ENCODE results near the gene AJM1. TPM values are rescaled to one million over a fixed set of nuclear protein-coding genes. Genes with fewer than 3 reads are reported as not detected.

AJM1 gene
- total RNA-seq, 1 donor from 2014 or later = 7.4 TPM

DNA sequence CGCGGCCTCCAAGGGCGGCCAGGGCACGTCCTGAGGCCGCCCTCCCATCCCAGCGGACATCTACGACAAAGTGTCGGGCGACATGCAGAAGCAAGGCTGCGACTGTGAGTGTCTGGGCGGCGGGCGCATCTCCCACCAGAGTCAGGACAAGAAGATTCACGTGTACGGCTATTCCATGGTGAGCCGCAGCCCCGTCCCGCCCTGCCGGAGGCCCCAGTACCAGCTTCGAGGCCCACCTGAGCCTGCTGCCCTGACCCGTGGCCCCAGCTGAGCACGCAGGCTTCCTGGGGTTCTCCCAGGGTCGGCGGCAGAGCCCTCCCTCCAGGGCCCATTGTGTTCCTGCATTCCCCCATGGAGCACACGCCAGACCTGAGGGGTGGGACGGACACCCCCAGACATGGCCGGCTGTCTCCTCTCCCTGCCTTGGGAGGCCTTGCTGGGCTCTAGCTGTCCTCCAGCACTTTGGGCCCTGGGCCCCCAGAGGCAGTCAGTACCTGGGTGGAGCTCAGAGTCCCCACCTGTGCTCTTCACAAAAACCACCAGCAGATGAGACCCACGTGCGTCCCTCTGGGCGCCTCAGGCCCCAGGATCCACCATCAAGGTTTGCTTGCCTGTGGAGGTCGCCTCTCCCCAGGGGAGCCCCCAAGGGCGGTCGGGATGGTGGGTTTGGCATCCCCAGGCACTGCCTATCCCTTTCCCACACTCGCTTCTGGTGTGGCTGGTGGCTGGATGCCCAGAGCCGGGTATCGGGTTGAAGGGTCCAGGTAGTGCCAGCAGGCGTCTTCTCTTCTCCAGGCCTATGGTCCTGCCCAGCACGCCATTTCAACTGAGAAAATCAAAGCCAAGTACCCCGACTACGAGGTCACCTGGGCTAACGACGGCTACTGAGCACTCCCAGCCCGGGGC is 7.9 kb downstream of the AJM1 start:
- Mint-ChIP-seq H3K36me3 (ENCODE audit: low read depth) (peaks cover 2% of the 10 kb centered on the region), H3K9me3 (ENCODE audit: low read depth) (no peaks in the 10 kb centered on the region), H3K27ac (ENCODE audit: unreplicated experiment) (peak overlapping the region; percentile 88), H3K4me1 (ENCODE audit: low read depth) (peaks cover 17% of the 10 kb centered on the region), H3K4me3 (ENCODE audit: unreplicated experiment) (peak overlapping the region; percentile 96), H3K27me3 (ENCODE audit: low read depth) (no peaks in the 10 kb centered on the region)
- TF ChIP-seq, protein P1, sequence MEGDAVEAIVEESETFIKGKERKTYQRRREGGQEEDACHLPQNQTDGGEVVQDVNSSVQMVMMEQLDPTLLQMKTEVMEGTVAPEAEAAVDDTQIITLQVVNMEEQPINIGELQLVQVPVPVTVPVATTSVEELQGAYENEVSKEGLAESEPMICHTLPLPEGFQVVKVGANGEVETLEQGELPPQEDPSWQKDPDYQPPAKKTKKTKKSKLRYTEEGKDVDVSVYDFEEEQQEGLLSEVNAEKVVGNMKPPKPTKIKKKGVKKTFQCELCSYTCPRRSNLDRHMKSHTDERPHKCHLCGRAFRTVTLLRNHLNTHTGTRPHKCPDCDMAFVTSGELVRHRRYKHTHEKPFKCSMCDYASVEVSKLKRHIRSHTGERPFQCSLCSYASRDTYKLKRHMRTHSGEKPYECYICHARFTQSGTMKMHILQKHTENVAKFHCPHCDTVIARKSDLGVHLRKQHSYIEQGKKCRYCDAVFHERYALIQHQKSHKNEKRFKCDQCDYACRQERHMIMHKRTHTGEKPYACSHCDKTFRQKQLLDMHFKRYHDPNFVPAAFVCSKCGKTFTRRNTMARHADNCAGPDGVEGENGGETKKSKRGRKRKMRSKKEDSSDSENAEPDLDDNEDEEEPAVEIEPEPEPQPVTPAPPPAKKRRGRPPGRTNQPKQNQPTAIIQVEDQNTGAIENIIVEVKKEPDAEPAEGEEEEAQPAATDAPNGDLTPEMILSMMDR (IDR thresholded peaks at IDR 0.05) = no peak
- no peak for DNase-seq (ENCODE audit: low spot score)

DNA sequence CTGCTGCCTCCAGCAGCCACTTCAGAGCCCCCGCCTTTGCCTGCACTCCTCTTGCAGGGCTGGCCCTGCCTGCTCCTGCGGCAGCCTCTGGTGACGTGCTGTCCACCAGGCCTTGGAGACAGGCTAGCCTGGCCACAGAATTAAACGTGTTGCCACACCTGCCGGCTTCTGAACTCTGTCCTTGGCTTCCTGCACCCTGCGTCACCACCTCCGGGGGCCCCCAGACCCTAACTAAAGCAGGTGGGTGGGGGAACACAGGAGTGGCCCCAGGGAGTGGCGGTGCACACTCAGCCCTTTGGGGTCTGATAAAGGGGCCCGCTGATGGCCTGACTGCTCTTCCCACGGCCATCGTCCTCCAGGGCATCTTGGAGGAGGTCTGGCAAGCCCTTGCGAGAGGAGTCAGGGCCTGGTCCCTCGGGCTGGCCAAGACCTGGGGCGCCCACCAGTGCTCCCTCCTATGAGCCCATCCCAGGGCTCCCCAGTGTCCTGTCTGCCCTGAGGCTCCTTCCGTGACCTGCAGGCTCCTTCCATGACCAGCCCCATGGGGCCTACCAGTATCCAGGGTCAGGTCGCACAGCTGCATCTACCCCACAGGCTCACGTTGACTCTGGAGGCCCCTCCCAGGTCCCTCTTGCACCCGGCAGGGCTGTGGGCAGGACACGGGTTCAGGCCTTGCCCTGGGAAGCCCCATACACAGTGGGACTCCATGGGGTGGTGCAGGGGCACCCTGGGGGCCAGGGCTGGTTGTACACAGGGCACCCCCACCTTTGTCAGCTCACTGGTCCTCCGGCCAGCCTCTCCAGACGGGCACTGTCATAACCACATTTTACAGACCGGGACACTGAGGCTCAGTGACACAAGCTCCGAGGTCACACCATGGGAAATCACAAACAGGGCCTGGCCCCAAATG is 8.8 kb downstream of the AJM1 start:
- peak overlapping the region; percentile 35 for H3K4me3 Mint-ChIP-seq (ENCODE audit: unreplicated experiment)
- H3K27ac Mint-ChIP-seq (ENCODE audit: unreplicated experiment) = no peak overlapping the region
- H3K9me3 Mint-ChIP-seq (ENCODE audit: low read depth) = no peaks in the 10 kb centered on the region
- DNase-seq (ENCODE audit: low spot score) = no peak
- no peaks in the 10 kb centered on the region for H3K27me3 Mint-ChIP-seq (ENCODE audit: low read depth)
- H3K4me1 Mint-ChIP-seq (ENCODE audit: low read depth) = peaks cover 17% of the 10 kb centered on the region
- peaks cover 2% of the 10 kb centered on the region for H3K36me3 Mint-ChIP-seq (ENCODE audit: low read depth)
- TF ChIP-seq, protein P1 (IDR thresholded peaks at IDR 0.05) = no peak

DNA sequence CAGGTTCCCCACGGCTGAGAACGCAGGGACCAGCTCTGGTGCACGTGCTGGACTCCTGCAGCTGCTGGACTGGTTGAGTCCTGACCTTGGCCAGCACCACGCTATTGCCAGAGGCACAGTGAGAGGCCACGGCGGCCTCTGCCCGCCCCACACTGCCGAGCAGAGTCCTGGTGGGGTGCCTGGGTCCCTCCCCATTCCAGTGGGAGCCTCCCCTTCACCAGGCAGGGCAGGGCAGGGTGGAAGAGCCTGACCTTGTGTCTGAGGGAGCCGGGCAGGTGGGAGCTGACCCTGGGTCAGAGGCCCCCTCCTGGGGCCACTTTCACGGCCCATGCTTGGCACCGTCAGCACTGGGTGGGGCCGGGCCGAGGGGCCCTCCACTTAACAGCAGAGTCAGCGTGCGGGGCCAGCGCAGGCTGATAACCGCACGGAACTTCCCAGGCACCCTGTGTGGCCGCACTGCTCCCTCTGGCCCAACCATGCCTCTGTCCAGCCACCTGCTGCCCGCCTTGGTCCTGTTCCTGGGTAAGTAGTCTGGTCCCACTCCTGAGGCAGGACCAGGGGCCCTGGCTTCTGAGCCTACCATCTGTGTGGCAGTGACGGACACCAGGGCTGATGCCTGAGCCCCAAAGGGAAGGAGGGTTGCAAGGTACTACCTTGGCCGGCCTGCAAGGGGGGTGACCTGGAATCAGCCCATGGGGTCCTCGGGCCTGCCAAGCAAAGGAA is 9.8 kb downstream of the AJM1 start, which contains the start of gene MAMDC4:
TSS of gene MAMDC4 (plus strand) at position 406 of the 723 bp plus-strand sequence. CDS start at position 477, 71 bp downstream.
- H3K27ac Mint-ChIP-seq (ENCODE audit: unreplicated experiment) = peak within 1 kb of the TSS; percentile 54
- no peaks in the 10 kb centered on the region for H3K9me3 Mint-ChIP-seq (ENCODE audit: low read depth)
- H3K36me3 Mint-ChIP-seq (ENCODE audit: low read depth) = no peaks in the 10 kb centered on the region
- no peaks in the 10 kb centered on the region for H3K27me3 Mint-ChIP-seq (ENCODE audit: low read depth)
- DNase-seq (ENCODE audit: low spot score) = no peak
- H3K4me1 Mint-ChIP-seq (ENCODE audit: low read depth) = peaks cover 13% of the 10 kb centered on the region
- TF ChIP-seq, protein P1 (IDR thresholded peaks at IDR 0.05) = no peak
- peak within 1 kb of the TSS; percentile 25 for H3K4me3 Mint-ChIP-seq (ENCODE audit: unreplicated experiment)

DNA sequence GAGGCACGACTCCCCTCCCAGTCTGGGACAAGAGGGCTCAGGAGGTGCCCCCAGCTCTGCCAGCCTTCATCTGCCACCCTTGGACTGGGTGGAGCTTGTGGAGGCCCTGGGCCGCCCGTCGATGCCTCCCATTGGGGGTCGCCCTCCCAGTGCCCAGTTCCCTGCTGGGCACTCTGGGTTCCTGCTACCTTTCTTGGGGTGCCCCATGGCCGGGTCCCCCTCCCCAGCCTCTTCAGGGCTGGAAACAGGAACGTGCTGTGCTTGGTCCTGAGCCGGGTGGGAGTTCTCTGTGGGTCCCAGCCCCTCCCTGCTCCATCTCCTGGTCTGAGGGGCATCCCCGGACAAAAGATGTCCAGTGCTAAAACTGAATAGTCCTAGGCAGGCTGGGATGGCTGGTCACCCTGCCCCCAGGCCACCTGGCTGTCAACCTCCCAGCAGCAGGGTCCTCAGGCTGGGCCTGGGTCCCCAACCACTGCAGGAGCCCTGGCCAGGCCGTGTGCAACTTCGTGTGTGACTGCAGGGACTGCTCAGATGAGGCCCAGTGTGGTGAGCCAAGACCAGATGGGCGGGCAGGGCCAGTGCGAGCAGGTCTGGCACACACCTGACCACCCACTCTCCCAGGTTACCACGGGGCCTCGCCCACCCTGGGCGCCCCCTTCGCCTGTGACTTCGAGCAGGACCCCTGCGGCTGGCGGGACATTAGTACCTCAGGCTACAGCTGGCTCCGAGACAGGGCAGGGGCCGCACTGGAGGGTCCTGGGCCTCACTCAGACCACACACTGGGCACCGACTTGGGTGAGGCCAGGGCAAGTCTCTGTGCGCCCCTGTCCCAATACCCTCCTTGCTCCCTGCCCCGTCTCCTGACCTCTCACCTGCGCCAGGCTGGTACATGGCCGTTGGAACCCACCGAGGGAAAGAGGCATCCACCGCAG is 10.7 kb downstream of the AJM1 start:
- no peak overlapping the region for H3K27ac Mint-ChIP-seq (ENCODE audit: unreplicated experiment)
- H3K27me3 Mint-ChIP-seq (ENCODE audit: low read depth) = no peaks in the 10 kb centered on the region
- TF ChIP-seq, protein P1 (IDR thresholded peaks at IDR 0.05) = no peak
- DNase-seq (ENCODE audit: low spot score) = no peak
- H3K9me3 Mint-ChIP-seq (ENCODE audit: low read depth) = no peaks in the 10 kb centered on the region
- no peaks in the 10 kb centered on the region for H3K36me3 Mint-ChIP-seq (ENCODE audit: low read depth)
- H3K4me3 Mint-ChIP-seq (ENCODE audit: unreplicated experiment) = no peak overlapping the region
- peaks cover 11% of the 10 kb centered on the region for H3K4me1 Mint-ChIP-seq (ENCODE audit: low read depth)
